Suprapubic skin (tissue), 4 donors: ENCODE results near the gene ASTE1. TPM values are rescaled to one million over a fixed set of nuclear protein-coding genes. Genes with fewer than 3 reads are reported as not detected.

Source experiments
- DNase-seq, 2 donors: peaks; one replicate each; pipeline ENCODE4 v3.0.0-alpha.2; 2019; ENCODE audit warnings: low spot score in 2 of 2
- H3K27ac ChIP-seq: fragments of 200-600 bp; sonication (generic); one replicate; pipeline ENCODE4 v1.5.1; 2019
- H3K27me3 ChIP-seq: fragments of 200-600 bp; sonication (generic); one replicate; pipeline ENCODE4 v1.5.1; 2019
- H3K36me3 ChIP-seq: fragments of 200-600 bp; sonication (generic); one replicate; pipeline ENCODE4 v1.5.1; 2019
- H3K4me1 ChIP-seq: fragments of 200-600 bp; sonication (generic); one replicate; pipeline ENCODE4 v1.5.1; 2019
- H3K4me3 ChIP-seq: fragments of 200-600 bp; sonication (generic); one replicate; pipeline ENCODE4 v1.5.1; 2019; ENCODE audit warnings: mild to moderate bottlenecking
- H3K9me3 ChIP-seq: fragments of 200-600 bp; sonication (generic); one replicate; pipeline ENCODE4 v1.5.1; 2019
- EP300 ChIP-seq: sonication (generic); formaldehyde crosslinking; IDR thresholded peaks from one replicate; pipeline ENCODE4 v1.6.1; 2017; ENCODE audit warnings: antibody characterized with exemption
- POLR2A ChIP-seq, 2 donors: fragments of 450-650 bp; IDR thresholded peaks; one replicate each; pipeline ENCODE4 v1.6.1; 2017; ENCODE audit warnings: antibody characterized with exemption in 2 of 2, mild to moderate bottlenecking in 2 of 2, moderate library complexity in 2 of 2
- POLR2AphosphoS5 ChIP-seq, 3 donors: sonication (generic); formaldehyde crosslinking; IDR thresholded peaks; one replicate each; pipeline ENCODE4 v1.6.1; 2017; ENCODE audit warnings: antibody characterized with exemption in 3 of 3
- WGBS: methylation state at CpG from one replicate; pipeline ENCODE4 v1.1.5; 2018; 5-methylcytosine and 5-hydroxymethylcytosine counted together
- total RNA-seq, 4 donors: library from RNA; depleted of rRNA; stranded (reverse); fragments of >200 nt; gene quantifications; one replicate each; pipeline ENCODE4 v1.1.0, GENCODE V29; 2016
- TF ChIP-seq, protein P1 (sequence below), 2 donors: fragments of 200-600 bp in 1 of 2; fragments of 450-650 bp in 1 of 2; sonication (generic) in 1 of 2; IDR thresholded peaks; one replicate each; pipeline ENCODE4 v1.5.1; 2016 to 2019; ENCODE audit warnings: antibody characterized with exemption in 2 of 2, mild to moderate bottlenecking in 1 of 2, moderate library complexity in 1 of 2

ASTE1 gene, protein sequence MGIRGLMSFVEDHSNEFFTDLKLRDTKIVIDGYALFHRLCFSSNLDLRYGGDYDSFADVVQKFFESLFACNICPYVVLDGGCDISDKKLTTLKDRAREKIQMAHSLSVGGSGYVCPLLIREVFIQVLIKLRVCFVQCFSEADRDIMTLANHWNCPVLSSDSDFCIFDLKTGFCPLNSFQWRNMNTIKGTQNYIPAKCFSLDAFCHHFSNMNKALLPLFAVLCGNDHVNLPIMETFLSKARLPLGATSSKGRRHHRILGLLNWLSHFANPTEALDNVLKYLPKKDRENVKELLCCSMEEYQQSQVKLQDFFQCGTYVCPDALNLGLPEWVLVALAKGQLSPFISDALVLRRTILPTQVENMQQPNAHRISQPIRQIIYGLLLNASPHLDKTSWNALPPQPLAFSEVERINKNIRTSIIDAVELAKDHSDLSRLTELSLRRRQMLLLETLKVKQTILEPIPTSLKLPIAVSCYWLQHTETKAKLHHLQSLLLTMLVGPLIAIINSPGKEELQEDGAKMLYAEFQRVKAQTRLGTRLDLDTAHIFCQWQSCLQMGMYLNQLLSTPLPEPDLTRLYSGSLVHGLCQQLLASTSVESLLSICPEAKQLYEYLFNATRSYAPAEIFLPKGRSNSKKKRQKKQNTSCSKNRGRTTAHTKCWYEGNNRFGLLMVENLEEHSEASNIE
- 1 to 10 TPM; 2.4 to 8.2 (median 5.6) TPM for total RNA-seq

DNA sequence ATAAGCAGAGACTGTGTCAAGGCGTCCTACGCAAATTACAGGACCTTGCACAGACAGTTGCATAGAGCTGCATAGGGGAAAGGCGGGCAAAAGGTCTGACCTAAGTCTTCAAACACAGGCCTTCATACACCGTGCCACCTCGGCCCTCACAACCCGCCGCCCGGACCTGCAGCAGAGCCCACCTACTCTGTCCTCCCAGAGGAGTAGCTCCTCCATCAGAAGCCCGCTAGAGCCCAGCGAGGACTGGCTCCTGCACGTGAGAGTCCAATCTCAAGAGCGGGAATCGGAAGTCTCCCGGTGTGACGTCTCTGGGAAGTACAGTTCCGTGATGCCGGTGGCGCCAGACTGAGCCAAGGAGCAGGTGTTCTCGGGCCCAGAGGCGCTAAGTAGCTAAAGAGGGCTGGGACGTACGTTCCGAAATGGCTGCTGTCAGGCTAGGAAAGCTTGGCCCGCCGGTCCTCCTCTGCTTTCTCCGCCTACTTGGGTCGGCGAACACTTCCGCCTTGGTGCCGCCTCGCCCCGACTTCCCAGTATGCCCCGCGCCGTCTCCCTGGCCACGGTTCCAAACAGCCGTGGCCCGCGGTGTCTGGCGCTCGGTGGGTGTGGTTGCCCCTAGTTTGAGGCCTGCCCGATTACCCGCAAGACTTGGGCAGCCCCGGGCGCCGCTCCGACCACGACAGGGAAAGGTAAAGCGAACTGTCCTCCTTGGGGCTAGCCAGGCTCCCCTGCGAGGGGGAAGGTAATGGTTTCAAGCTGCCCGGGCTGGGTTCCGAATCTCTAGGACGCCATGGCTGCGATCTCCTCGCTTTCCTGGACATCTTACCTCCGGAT lies at the start of gene ASTE1, which contains the start of gene NEK11:
TSS of gene ASTE1 (minus strand) at position 505 of the 831 bp plus-strand sequence. CDS start 1,519 bp downstream, outside the sequence.
TSS of gene NEK11 (plus strand) at position 557 of the 831 bp plus-strand sequence. CDS start 2,832 bp downstream, outside the sequence.
- Histone ChIP-seq H3K4me1 (peaks cover 24% of the 10 kb centered on the region), H3K27me3 (no peaks in the 10 kb centered on the region), H3K36me3 (peaks cover 8% of the 10 kb centered on the region), H3K9me3 (no peaks in the 10 kb centered on the region), H3K4me3 (peak within 1 kb of the TSS; percentile 84), H3K27ac (peak within 1 kb of the TSS; percentile 89)
- WGBS, result under 1% methylated on average over 43 of the region's 56 CpGs
- peak; percentile 95 to 96 for DNase-seq
- TF ChIP-seq POLR2AphosphoS5 (IDR thresholded peaks at IDR 0.05) (peak in 2 of 3 donors; percentile 42 to 73), POLR2A (IDR thresholded peaks at IDR 0.05) (peak in 1 of 2 donors; percentile 24)
- TF ChIP-seq, protein P1, sequence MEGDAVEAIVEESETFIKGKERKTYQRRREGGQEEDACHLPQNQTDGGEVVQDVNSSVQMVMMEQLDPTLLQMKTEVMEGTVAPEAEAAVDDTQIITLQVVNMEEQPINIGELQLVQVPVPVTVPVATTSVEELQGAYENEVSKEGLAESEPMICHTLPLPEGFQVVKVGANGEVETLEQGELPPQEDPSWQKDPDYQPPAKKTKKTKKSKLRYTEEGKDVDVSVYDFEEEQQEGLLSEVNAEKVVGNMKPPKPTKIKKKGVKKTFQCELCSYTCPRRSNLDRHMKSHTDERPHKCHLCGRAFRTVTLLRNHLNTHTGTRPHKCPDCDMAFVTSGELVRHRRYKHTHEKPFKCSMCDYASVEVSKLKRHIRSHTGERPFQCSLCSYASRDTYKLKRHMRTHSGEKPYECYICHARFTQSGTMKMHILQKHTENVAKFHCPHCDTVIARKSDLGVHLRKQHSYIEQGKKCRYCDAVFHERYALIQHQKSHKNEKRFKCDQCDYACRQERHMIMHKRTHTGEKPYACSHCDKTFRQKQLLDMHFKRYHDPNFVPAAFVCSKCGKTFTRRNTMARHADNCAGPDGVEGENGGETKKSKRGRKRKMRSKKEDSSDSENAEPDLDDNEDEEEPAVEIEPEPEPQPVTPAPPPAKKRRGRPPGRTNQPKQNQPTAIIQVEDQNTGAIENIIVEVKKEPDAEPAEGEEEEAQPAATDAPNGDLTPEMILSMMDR (IDR thresholded peaks at IDR 0.05), result no peak

DNA sequence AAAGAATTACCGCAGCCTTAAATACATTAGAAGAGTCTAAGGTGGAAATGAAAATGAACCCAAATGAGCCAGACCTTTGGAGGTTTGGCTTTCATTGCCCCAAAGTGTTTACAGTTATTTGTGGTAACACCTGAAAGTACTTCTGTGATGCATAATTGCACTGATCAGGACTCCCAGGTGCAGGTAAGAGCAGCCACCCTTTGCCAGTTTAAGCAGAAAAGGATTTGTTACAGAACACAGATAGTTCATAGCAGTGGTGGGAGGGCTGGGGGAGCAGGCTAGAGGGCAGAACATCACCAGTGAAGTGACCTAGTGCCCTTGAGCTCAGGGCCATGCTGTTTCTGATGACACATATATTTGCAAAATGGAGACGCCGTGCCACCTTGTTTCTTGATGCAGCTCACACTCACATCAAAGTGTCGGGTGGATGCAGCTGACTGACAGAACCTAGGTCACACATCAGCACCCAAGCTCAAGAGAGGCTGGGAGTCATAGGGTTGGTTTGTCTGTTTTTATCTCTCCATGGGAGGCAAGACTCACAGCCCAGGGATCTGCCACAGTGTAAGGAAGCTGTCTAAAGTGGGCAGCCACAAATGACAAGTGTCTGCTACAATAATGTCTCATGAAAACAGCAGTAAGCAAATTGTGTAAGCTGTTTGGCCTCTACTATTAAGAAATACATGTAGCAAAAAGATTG lies 49.2 kb upstream of the ASTE1 start:
- H3K36me3 ChIP-seq, result no peaks in the 10 kb centered on the region
- no peaks in the 10 kb centered on the region for H3K27me3 ChIP-seq
- no peaks in the 10 kb centered on the region for H3K9me3 ChIP-seq
- H3K4me3 ChIP-seq, result no peak overlapping the region
- H3K27ac ChIP-seq, result no peak overlapping the region
- 65% methylated on average over 4 of the region's 4 CpGs for WGBS
- TF ChIP-seq POLR2AphosphoS5 (IDR thresholded peaks at IDR 0.05) (no peak), EP300 (no peak), POLR2A (IDR thresholded peaks at IDR 0.05) (no peak)
- TF ChIP-seq, protein P1 (IDR thresholded peaks at IDR 0.05), result no peak
- no peak for DNase-seq
- no peaks in the 10 kb centered on the region for H3K4me1 ChIP-seq

DNA sequence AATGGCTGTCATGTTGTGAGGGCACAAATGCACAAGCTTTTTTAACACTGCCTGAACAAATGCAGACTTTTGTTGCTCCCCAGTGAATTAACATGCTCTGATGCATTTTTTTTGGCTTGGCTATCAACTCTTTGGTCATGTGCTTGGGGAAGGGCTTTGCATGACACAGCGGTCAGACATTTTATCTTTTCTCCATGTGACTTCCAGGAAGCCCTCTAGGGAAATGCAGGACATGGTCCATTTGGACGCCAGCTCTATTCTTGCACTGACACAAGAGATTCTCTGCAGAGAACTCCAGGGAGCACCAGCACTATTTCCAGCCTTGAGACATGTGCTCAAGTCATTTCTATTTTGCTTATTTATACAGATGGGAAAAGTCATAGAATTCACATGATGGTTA lies 46.2 kb upstream of the ASTE1 start:
- WGBS, result 51% methylated on average over 2 of the region's 2 CpGs
- Histone ChIP-seq H3K4me3 (no peak overlapping the region), H3K9me3 (no peaks in the 10 kb centered on the region), H3K27me3 (no peaks in the 10 kb centered on the region), H3K36me3 (no peaks in the 10 kb centered on the region), H3K4me1 (no peaks in the 10 kb centered on the region), H3K27ac (peak overlapping the region; percentile 51)
- TF ChIP-seq EP300 (no peak), POLR2A (IDR thresholded peaks at IDR 0.05) (no peak), POLR2AphosphoS5 (IDR thresholded peaks at IDR 0.05) (no peak)
- TF ChIP-seq, protein P1 (IDR thresholded peaks at IDR 0.05), result no peak
- DNase-seq, result peak in 1 of 2 donors; percentile 60

DNA sequence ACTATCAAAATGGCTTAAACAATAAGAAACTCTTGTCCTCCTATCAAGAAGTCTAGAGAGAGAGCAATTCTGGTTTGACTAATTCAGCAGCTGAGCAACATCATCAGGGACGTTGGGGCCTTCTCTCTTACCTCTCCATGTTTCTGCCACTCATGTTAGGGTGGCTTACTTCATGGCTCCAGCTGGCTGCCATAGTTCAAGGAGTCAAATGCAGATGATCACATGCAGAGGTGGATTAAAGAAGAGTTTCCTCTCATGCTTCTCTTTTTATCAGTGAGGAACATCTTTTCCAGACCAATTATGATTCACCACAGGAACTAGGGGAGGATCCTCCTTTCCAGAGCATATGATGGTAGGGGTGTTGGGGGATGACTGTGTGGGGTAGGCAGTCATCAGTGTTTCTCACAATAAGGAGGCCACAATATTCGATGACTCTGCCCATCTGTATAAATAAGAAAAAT lies 45.5 kb upstream of the ASTE1 start:
- TF ChIP-seq, protein P1 (IDR thresholded peaks at IDR 0.05), result no peak
- TF ChIP-seq EP300, result no peak
- no peak for TF ChIP-seq POLR2A (IDR thresholded peaks at IDR 0.05)
- TF ChIP-seq POLR2AphosphoS5 (IDR thresholded peaks at IDR 0.05), result no peak
- H3K4me1 ChIP-seq, result no peaks in the 10 kb centered on the region
- H3K27ac ChIP-seq, result peak overlapping the region; percentile 51
- no peak for DNase-seq
- WGBS, result 60% methylated on average over 2 of the region's 2 CpGs
- no peaks in the 10 kb centered on the region for H3K9me3 ChIP-seq
- H3K36me3 ChIP-seq, result no peaks in the 10 kb centered on the region
- H3K27me3 ChIP-seq, result no peaks in the 10 kb centered on the region
- H3K4me3 ChIP-seq, result no peak overlapping the region
